Neural progenitor cell (in vitro differentiated cells): Measurements from ENCODE around the gene PYGB.

Source experiments
- EZH2phosphoT487 ChIP-seq: fragments of 200-600 bp; sonication (generic); IDR thresholded peaks from 2 replicates; pipeline ENCODE4 v1.6.1; 2017; ENCODE audit warnings: antibody characterized with exemption
- TF ChIP-seq, protein P1 (sequence below): fragments of 200-600 bp; sonication (generic); IDR thresholded peaks from 2 replicates; pipeline ENCODE4 v1.5.1; 2017; ENCODE audit warnings: antibody characterized with exemption, mild to moderate bottlenecking

DNA sequence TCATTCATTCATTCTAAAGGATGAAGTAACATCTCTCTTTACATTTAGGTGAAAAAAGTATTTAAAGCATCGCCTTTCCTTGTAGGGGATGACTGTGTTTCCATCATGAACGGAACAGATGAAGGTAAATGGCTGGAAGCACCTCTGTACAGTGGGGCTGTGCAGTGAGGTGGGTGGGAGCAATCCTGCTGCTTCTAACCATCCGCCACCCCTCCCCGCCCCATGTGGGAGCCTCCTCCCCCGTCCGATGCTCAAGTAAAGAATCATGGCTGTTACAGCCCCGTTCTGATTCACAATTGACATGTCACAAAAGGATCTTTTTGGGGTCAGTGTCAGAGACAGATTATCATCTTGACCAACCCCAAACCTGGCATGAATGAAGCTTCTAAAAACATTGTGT is 33.1 kb upstream of the PYGB start:
- TF ChIP-seq, protein P1, sequence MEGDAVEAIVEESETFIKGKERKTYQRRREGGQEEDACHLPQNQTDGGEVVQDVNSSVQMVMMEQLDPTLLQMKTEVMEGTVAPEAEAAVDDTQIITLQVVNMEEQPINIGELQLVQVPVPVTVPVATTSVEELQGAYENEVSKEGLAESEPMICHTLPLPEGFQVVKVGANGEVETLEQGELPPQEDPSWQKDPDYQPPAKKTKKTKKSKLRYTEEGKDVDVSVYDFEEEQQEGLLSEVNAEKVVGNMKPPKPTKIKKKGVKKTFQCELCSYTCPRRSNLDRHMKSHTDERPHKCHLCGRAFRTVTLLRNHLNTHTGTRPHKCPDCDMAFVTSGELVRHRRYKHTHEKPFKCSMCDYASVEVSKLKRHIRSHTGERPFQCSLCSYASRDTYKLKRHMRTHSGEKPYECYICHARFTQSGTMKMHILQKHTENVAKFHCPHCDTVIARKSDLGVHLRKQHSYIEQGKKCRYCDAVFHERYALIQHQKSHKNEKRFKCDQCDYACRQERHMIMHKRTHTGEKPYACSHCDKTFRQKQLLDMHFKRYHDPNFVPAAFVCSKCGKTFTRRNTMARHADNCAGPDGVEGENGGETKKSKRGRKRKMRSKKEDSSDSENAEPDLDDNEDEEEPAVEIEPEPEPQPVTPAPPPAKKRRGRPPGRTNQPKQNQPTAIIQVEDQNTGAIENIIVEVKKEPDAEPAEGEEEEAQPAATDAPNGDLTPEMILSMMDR: no peak
- TF ChIP-seq EZH2phosphoT487: no peak
